ENCODE results near the gene IKZF2.

Gene IKZF2

GRCh38 chr2:213091765-213092164 lies 59.6 kb downstream of the IKZF2 start:
- TF ChIP-seq, protein P1, sequence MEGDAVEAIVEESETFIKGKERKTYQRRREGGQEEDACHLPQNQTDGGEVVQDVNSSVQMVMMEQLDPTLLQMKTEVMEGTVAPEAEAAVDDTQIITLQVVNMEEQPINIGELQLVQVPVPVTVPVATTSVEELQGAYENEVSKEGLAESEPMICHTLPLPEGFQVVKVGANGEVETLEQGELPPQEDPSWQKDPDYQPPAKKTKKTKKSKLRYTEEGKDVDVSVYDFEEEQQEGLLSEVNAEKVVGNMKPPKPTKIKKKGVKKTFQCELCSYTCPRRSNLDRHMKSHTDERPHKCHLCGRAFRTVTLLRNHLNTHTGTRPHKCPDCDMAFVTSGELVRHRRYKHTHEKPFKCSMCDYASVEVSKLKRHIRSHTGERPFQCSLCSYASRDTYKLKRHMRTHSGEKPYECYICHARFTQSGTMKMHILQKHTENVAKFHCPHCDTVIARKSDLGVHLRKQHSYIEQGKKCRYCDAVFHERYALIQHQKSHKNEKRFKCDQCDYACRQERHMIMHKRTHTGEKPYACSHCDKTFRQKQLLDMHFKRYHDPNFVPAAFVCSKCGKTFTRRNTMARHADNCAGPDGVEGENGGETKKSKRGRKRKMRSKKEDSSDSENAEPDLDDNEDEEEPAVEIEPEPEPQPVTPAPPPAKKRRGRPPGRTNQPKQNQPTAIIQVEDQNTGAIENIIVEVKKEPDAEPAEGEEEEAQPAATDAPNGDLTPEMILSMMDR (conservative IDR thresholded peaks at IDR 0.05; ENCODE audit: low read depth): no peak
- H3K27ac ChIP-seq: no peak overlapping the region
- CTCF ChIA-PET: interaction anchor here (0.6 kb wide), 1 partner anchor 63 kb away, joined by 3 read pairs; no protein-coding TSS in a partner anchor
- no peak for DNase-seq (ENCODE audit: low spot score)
- POLR2A ChIA-PET (ENCODE audit: low non-redundant PET): no interaction called here

DNA sequence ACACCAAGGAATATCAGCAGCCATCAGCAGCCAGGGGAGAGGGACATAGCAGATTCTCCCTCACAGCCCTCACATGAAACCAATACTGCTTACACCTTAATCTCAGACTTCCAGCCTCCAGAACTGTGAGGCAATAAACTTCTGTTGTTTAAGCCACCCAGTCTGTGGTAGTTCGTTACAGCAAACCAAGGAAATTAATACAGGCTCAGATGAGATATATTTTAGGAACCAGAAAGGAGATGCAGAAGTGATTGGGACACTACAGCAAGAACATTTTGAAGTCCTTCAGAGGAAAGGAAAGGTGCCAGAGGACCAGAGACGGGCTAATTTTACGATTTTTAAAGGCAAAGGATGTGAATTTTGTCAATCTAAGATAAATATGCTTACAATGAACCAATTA lies 60.6 kb downstream of the IKZF2 start:
- H3K27ac ChIP-seq: no peak overlapping the region
- ChIA-PET POLR2A (ENCODE audit: low non-redundant PET) (no interaction called here), CTCF (no interaction called here)
- no peak for DNase-seq (ENCODE audit: low spot score)
- TF ChIP-seq, protein P1 (conservative IDR thresholded peaks at IDR 0.05; ENCODE audit: low read depth): no peak

DNA sequence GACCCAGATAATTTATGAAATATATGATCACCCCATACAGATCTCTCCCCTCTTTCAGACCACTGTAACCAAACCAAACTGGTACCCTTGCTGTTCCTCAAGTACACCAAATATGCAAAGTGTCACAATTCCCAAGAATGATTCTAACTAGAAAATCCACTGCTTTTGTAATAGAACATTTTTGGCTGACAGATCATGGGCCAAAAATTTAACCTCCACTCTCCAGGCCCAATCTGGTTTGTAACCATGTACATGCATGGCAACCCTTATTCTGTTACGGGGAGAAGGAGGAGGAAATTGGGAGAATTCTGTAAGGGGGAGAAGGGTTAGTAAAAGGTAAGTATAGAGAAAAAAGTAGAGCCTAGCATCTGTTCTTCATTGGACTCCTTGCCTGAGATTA lies 62.0 kb downstream of the IKZF2 start:
- ChIA-PET CTCF (no interaction called here), POLR2A (ENCODE audit: low non-redundant PET) (no interaction called here)
- DNase-seq (ENCODE audit: low spot score): no peak
- TF ChIP-seq, protein P1 (conservative IDR thresholded peaks at IDR 0.05; ENCODE audit: low read depth): no peak
- H3K27ac ChIP-seq: no peak overlapping the region

DNA sequence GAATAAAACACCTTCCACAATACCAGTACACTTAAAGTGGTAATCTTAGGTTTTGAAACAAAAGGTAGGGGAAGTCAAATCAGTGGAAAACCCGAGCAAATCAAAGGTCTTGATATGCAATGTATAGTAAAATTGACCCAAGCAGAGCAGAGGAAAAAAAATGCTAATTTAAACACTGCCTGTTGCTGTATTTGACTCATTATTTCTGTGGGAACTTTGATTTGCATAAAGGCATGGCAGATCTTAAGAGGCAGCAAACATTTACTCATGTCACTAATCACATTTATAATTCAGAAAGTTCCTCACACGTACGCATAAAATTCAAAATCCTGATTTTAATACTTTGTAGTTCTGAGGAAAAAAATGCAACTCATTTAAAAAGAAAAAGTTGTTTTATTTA lies 64.4 kb downstream of the IKZF2 start:
- no peak overlapping the region for H3K27ac ChIP-seq
- ChIA-PET CTCF (no interaction called here), POLR2A (ENCODE audit: low non-redundant PET) (no interaction called here)
- TF ChIP-seq, protein P1 (conservative IDR thresholded peaks at IDR 0.05; ENCODE audit: low read depth): no peak
- DNase-seq (ENCODE audit: low spot score): no peak

DNA sequence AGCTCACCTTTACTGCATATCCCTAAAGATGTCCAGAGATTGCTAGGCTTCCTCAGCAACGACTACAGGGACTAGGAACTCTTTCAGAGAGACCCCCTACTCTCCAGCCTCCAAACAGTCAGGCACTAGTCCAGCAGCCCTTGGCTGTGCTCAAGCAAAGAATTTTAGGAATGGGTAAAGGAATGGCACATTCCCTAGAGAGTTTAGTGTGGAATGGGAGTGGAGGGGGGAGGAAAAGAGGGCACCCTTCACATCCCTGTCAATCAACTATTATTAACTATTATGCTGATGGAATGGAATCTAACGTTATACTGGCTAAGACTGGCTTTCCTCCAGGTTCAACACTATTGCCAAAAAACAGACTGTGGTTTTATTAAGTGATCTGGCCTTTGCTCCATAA lies 64.8 kb downstream of the IKZF2 start:
- ChIA-PET CTCF (no interaction called here), POLR2A (ENCODE audit: low non-redundant PET) (no interaction called here)
- TF ChIP-seq, protein P1 (conservative IDR thresholded peaks at IDR 0.05; ENCODE audit: low read depth): no peak
- no peak overlapping the region for H3K27ac ChIP-seq
- no peak for DNase-seq (ENCODE audit: low spot score)

- TF ChIP-seq, protein P1 (conservative IDR thresholded peaks at IDR 0.05; ENCODE audit: low read depth): no peak
- no peak overlapping the region for H3K27ac ChIP-seq
- ChIA-PET POLR2A (ENCODE audit: low non-redundant PET) (no interaction called here), CTCF (no interaction called here)
- no peak for DNase-seq (ENCODE audit: low spot score)
These were observed 65.4 kb downstream of the IKZF2 start for GRCh38 chr2:213086050-213086449.

DNA sequence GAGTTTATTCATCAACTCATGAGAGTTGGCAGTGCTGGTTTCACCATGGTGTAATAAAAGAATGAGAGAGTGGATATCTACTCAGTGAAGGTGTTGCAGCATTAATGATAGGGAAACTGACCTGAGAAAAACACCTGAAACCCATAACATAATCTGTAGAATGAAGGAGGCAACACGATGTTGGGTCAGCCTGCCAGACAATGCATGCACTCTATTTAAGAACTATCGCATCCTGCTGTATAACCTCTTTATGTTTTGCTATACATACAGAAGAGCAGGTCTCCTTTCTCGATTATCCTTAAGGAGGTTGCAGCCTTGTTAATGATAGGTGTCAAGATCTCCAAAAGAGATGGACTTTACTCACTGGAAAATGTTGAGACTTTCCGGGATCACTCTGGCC lies 65.9 kb downstream of the IKZF2 start:
- no peak for DNase-seq (ENCODE audit: low spot score)
- CTCF ChIA-PET: no interaction called here
- TF ChIP-seq, protein P1 (conservative IDR thresholded peaks at IDR 0.05; ENCODE audit: low read depth): no peak
- POLR2A ChIA-PET (ENCODE audit: low non-redundant PET): no interaction called here
- no peak overlapping the region for H3K27ac ChIP-seq
